NCI-H345 treated with DMSO at 0.1 percent for 48 hours (cell line): ENCODE measurements around the gene GADD45GIP1.
"Not testable (repeated sequence)": the region's sequence is repeated elsewhere in the genome, so short reads cannot be mapped to it uniquely, and the experiment has no call there.

Experiments used
- DNase-seq: peaks from one replicate; lab custom pipeline; 2025; ENCODE audit not compliant: unreplicated experiment; lab: John Stamatoyannopoulos, UW

GADD45GIP1 gene

DNA sequence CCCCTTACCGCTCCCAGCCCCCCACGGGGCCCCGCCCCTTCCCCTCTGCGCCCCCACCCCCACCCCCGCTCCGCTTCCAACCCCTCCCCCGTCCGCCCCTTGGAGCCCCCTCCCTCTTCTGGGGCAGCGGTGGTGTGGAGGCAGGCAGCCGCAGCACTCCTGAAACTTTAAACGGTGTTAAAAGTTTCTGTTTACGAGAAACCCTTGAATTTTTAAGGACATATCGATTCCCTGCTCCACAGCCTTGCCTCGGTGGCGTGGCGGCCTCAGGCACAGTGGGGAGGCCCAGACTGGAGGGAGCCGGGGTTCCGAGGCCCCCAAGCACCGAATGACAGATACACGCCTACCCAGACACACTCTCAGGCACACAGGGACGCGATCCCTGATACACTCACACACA lies 33.4 kb upstream of the GADD45GIP1 start:
- no peak for DNase-seq

DNA sequence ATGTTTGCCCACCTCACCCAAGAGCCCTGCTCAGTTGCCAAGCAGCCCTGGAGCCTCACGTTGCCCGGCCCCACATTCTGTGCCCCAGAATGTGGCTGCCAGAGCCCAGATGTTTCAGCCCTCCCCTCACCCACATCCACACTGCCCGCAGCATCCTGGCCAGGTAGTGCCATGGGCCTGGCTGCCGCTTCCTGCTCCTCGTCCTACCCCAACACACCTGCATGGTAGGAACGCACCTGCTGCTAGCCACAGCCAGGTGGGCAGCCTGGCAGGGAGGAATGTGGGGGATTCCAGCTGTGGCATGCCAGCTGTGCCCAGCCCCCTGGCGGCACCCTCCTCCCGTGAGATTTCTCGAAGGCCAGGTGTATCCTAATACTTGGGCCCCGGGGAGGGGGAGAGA lies 30.8 kb upstream of the GADD45GIP1 start:
- no peak for DNase-seq

DNA sequence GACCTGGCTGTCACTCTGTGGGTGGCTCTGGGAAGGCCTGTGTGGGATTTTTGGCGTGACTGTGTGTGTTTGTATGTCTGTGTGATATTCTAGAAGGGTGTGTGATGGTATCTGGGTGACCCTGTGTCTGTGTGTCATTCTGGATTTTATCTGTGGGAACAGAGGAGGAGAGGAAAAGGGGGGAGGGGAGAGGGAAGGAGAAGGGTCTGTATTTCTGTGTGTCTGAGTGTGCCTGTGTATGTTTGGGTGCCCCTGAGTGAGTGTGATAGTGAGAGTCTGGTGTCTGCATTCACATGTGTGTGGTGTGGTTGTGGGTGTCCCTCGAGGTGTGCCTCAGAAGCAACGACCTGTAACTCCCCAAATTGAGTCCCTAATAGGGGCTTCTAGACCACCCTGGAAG lies 30.2 kb upstream of the GADD45GIP1 start:
- DNase-seq, result no peak

DNA sequence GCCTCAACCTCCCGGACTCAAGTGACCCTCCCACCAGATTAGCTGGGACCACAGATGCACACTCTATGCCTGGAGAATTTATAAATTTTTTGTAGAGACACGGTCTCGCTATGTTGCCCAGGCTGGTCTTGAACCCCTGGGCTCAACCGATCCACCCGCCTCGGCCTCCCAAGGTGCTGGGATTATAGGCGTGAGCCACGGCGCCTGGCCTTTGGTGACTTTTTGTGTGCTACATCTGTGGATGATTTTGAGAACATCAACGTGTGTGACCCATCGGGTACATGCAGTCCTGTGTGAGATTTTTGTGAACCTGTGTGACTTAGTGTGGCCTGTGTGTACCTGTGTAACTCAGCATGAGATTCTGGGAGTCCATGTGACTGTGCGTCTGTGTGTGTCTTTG lies 29.7 kb upstream of the GADD45GIP1 start:
- DNase-seq, result no peak

DNA sequence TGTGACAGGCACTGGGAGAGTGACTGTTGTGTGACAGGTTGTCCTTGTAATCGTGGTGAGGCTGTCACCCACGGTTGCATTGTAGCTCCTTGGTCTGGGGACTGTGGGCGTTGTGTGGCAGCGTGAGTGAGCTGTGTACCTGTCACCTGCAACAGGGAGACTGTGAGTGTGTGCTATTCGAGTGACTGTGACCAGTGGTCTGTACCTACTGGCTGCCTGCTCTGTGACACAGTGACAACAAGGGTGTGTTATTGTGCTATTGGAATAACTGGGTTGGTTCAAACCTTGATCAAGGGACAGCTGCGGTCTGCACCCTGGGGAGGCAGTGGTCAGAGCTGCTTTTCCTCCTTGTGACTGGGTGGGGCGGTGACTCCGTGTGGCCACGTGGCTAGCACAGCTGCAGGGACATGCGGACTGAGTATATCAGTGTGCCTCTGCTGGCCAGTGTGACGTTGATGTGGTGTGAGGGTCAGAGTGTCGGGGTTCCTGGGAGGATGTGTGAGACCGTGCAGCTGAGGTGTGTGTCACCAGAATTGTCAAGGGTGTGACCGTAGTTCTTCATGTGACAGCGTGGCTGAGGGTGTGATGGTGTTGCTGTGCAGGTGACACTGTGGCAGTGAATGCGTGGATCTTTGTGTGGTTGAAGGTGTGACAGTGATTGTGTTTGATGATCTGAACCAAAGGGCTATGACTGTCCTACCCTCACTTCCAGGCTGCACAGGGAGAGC lies 28.2 kb upstream of the GADD45GIP1 start:
- no peak for DNase-seq

DNA sequence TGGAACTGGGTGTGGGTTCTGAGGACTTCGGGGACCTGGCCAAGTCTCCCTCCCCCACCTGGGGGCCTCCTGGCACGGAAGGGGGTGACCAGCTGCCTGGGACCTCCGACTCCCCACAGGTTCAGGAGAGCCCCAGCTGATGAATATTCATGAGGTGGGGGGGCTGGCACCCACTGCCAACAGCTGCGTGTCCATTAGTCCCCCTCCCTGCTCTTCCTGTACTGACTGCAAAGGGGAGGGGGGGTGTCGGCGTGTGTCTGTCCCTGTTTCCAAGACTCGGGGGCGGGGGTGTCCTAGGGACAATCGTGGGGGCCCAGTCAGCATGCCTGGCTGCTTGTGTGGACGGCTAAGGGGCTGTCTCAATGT lies 27.6 kb upstream of the GADD45GIP1 start:
- DNase-seq, result no peak

DNA sequence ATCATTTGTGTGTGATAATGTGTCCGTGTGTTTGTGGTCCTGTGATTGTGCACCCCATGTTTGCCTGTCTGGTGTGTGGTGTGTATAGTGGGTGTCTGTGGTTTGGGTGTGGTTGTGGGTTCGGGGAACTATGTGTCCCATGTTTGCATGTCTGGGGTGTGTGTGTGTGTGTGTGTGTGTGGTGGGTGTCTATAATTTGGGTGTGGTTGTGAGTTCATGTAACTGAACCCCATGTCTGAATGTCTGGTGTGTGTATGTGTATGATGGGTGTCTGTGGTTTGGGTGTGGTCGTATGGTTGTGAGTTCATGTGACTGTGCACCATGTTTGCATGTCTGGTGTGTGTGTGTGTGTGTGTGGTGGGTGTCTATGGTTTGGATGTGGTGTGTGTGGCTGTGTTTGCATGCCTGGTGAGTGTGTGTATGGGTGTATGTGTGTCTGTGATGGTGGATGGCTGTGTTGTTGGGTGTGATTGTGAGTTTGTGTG lies 27.2 kb upstream of the GADD45GIP1 start:
- no peak for DNase-seq

DNA sequence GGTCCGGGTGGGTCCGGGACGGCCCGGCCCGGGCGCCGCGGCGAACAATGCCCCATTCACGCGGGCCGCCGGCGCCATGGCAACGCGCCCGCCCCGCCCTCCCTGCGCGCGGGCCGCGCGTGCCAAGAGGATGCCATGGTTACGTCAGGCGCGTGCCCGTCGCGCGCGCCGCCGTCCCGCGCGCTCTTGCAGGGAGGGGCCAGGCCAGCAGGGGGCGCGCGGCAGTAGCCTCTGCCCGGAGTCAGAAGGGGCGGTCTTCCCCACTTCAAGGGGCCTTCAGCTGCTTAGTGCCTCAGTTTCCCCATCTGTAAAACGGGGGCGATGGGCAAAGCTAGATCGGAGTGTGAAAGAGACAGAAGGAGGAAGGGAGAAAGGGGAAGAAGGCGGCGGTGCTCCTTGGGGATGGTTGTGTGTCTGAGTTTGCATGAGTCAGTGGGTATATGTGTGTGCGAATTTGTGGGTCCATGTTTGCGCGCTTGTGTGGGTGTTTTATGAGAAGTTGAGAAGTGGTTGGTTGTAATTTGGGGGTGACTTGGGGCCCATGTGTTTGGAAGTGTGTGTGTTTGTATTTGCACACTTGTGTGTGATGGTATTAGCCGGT lies 26.6 kb upstream of the GADD45GIP1 start:
- DNase-seq, result no peak

DNA sequence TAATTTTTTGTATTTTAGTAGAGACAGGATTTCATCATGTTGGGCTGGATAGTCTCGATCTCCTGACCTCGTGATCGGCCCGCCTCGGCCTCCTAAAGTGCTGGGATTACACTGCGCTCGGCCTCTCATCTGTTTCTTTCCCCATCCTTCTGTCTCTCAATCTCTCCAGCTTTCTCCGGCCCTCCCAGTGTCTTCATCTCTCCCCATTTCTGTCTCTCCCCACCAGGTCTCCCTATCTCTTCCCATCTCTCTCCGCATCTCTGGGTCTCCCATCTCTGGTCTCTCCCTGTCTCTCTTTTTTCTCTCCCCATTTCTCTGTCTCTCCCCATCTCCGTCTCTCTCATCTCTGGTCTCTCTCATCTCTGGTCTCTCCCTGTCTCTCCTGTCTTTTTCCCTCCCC lies 26.1 kb upstream of the GADD45GIP1 start:
- DNase-seq, result no peak

DNA sequence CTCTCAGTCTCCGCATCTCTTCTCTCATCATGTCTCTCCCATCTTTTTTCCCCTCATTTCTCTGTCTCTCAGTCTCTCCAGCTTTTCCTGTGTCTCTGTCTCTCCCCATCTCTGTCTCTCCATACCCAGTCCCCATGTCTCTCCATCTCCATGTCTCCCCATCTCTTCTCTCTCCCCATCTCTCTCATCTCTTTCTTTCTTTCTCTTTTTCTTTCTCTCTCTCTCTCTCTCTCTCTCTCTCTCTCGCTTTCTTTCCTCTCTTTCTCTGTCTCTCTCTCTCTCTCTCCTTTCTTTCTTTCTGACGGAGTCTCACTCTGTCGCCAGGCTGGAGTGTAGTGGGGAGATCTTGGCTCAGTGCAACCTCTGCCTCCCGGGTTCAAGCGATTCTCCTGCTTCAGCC lies 25.6 kb upstream of the GADD45GIP1 start:
- DNase-seq, result no peak

DNA sequence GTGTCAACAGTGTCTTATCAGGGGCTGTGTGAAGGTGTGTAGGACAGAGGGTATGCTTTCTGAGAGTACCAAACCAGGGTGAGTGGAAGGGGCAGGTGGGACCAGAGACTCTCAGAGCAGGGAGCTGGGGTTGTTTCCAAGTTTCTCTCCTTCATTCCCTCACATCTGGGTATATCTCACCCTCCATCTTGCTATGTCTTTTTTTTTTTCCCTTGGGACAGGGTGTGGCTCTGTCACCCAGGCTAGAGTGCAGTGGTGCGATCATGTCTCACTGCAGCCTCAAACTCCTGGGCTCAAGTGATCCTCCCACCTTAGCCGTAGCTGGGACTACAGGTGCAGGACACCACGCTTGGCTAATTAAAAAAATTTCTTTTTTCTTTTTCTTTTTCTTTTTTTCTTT lies 23.0 kb upstream of the GADD45GIP1 start:
- DNase-seq, result no peak

DNA sequence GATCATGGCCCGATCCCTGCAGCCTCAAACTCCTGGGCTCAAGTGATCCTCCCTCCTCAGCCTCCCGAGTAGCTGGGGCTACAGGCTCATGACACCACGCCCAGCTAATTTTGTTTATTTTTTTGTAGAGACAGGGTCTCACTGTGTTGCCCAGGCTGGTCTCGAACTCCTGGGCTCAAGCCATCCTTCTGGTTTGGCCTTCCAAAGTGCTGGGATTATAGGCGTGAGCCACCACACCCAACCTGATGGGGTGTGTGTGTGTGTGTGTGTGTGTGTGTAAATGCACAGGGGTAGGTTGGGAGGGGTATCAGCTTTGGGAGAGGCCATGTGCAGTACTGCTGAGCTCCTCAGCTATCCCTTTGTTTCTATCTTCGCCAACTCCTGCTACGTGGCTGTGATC lies 19.1 kb upstream of the GADD45GIP1 start:
- not testable (repeated sequence) for DNase-seq

DNA sequence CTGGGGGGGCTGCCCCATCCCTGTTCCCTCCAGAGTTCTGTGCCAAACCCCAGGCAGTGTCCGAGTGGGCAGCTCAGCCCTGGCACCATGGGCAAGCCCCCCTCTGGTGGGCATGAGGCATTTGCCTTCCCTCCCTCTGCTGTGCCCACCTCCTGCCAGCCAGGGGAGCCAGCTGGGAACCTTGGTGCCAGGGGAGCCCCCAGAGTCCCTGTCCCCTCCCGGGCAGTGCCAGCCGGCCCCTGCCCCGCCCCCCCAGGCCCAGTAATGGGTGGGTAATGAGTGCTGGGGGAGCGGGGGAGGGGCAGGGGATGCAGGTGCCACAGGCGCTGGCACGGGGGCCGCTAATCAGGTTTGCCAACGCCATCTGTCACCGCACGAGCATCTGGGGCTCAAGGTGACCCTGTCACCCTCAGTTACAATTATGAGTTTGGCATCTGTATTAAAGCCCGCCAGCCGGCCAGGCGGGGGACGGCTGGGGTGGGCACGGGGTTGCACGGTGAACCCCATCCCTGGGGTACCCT lies 18.3 kb upstream of the GADD45GIP1 start:
- DNase-seq, result no peak

DNA sequence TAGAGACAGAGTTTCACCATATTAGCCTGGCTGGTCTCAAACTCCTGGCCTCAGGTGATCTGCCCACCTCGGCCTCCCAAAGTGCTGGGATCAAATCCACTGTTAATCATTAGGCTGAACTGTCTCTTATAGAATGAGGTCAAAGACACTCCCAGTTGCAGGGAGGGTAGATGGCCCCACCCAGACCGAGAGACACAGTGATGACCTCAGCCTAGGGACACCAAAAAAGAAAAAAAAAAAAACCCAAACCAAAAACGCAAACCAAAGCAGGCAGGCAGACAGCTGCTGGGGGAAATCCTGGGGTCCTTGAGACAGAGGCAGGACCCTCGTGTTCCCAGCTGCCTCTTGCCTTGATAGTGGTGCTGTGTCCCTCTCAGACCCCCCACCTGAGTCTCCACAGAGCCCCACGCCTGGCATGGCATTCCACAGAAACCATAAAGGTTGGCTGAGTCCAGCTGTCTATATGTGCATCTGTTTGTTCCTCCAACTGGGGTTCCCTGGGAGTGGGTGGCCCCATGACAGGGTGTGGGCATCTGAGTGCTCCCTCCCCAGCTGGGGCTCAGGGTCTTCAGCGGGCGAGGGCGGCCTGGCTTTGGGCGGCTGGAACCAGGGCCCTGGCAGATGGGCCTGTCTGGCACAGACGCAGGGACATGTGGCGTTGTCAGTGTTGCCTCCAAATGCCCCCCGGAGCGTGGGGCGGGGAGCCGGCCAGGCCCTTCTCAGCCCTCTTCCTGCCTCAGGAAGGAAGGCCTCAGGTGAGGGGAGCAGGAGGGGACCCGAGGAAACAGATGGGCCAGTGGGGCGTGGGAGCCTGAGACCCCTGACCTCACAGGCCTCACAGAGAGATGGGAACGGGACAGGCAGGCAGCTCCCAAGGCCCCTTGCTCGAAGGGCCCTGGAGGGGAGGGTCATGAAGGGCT lies 17.5 kb upstream of the GADD45GIP1 start:
- DNase-seq, result no peak

DNA sequence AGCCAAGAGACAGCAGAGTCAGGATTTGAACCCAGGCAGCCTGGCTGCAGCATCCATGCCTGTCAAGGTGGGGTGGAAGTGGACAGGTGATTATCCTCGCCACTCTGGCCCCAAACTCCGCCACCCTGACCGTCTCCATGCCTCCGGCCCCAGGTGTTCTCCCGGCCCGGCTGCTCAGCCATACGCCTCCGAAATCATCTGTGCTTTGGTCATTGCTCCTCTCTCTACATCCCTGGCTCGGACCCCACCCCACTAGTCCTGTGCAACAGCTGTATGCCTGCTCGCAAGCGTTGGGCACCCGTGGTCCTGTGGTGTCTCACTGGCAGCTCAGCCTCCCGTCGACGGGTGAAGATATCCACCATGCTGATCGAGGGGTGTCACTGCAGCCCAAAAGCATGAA lies 16.2 kb upstream of the GADD45GIP1 start:
- no peak for DNase-seq

DNA sequence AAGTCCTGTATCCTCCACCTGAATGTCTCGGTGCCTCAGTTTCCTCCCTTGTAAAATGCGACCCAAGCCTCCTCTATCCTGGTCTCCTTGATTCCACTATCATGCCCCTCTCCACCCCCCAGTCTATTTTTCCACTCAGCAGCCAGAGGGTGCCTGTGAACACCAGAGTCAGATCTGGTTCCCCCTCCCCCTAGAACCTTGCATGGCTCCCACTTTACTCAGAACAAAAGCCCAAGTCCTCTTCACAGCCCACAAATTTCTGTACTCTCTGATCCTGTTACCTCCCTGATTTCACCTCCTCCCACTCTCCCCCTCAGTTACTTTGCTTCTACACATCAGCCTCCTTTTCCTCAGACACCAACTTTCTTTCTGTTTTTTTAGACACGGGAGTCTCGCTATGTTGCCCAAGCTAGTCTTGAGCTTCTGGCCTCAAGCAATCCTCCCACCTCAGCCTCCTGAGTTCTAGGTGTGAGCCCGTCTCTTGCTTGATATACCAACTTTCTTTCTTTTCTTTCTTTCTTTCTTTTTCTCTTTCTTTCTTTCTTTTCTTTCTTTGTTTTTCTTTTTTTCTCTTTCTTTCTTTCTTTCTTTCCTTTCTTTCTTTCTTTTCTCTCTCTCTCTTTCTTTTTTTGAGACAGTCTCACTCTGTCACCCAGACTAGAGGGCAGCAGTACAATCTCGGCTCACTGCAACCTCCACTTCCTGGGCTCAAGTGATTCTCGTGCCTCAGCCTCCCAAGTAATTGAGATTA lies 13.2 kb upstream of the GADD45GIP1 start:
- no peak for DNase-seq

DNA sequence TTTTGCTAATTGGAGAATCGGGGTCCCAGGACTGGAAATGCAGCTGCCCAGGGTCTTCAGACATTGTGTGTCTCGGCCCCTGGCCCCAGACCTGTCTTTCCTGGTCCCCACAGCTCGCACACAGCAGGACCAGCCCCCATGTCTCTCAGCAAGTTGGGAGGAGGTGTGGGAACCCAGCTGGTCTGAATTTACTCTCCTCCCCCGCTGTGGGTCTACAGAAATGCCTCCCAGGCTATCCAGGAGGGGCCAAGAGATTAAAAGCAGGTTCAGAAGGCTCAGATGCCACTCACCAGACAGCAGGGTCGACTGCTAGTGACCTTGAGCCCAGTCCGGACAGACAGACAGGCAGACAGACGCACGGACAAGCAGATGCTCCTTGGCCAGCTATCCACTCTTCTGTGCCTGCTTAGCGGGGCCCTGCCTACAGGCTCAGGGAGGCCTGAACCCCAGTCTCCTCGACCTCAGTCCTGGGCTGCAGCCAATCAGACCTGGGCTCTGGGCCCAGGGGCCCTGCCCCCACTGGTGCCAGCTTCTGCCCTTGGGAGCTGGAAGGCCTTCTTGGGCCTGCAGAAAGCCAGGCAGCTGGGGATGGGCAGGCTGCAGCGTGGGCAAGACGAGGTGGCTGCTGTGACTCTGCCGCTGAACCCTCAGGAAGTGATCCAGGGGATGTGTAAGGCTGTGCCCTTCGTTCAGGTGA lies 12.4 kb upstream of the GADD45GIP1 start, which contains the start of gene DAND5:
Gene DAND5, plus strand, starts transcription at position 285 of the 697 bp plus-strand sequence. Its CDS starts 85 bp downstream, at position 370.
- DNase-seq, result no peak

DNA sequence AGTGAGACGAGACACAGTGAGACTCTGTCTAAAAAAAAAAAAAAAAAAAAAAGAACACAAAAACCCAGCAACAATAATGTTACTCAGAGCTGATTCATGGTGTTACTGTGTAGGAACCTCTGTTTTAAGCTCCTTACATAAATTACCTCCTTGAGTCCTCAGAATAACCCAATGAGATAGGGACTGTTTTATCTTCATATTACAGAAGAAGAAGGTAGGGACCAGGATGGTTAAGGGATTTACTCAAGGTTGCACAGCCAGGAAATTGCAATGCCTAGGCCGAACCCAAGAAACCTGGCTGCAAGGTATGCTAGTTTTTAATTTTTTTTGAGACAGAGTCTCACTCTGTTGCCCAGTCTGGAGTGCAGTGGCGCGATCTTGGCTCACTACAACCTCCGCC lies 10.9 kb upstream of the GADD45GIP1 start:
- no peak for DNase-seq

DNA sequence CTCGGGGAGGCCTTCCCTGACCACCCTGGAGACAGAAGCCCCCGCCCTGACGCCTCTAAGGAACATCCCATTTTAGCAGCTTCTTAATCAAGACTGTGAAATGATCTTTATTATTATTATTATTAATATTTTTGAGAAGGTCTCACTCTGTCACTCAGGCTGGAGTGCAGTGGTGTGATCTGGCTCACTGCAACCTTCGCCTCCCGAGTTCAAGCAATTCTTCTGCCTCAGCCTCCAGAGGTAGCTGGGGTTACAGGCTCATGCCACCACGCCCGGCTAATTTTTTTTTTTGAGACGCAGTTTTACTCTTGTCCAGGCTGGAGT lies 8.8 kb upstream of the GADD45GIP1 start:
- DNase-seq, result no peak
